Esophagus muscularis mucosa (tissue), 3 donors: Measurements from ENCODE around the gene UPF3B.

Source experiments
- POLR2AphosphoS5 ChIP-seq, 2 donors: sonication (generic); formaldehyde crosslinking; IDR thresholded peaks; one replicate each; pipeline ENCODE4 v1.6.1; 2017; ENCODE audit warnings: antibody characterized with exemption in 2 of 2
- TF ChIP-seq, protein P1 (sequence below), 3 experiments: fragments of 200-600 bp in 2 of 3; fragments of 450-650 bp in 1 of 3; sonication (generic) in 2 of 3; IDR thresholded peaks; one replicate each; pipeline ENCODE4 v1.5.1; 2017 to 2019; ENCODE audit warnings: antibody characterized with exemption in 3 of 3, mild to moderate bottlenecking in 2 of 3, moderate library complexity in 1 of 3

DNA sequence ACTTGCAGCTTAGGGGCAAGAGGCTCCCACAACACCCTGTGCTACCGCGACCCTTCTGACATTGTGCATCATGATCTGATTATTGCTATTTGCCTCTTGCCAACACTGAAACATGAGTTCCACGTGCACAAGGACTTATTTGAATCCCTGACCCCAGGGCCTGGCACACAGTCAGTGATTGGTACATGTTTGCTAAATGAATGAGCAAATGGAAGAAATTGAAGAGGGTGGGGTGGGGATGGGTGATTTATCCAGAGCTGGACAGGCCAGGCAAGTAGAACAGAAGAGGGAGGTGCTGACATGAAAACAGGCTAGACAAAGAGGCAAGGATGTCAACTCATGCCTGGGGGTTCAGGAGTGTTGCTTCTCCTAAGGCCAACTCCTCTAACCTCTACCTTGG, 36.5 kb downstream of the UPF3B start:
- TF ChIP-seq, protein P1, sequence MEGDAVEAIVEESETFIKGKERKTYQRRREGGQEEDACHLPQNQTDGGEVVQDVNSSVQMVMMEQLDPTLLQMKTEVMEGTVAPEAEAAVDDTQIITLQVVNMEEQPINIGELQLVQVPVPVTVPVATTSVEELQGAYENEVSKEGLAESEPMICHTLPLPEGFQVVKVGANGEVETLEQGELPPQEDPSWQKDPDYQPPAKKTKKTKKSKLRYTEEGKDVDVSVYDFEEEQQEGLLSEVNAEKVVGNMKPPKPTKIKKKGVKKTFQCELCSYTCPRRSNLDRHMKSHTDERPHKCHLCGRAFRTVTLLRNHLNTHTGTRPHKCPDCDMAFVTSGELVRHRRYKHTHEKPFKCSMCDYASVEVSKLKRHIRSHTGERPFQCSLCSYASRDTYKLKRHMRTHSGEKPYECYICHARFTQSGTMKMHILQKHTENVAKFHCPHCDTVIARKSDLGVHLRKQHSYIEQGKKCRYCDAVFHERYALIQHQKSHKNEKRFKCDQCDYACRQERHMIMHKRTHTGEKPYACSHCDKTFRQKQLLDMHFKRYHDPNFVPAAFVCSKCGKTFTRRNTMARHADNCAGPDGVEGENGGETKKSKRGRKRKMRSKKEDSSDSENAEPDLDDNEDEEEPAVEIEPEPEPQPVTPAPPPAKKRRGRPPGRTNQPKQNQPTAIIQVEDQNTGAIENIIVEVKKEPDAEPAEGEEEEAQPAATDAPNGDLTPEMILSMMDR (IDR thresholded peaks at IDR 0.05), result no peak
- TF ChIP-seq POLR2AphosphoS5 (IDR thresholded peaks at IDR 0.05), result no peak
